Activated T-helper 1 cell treated with anti-CD3 and anti-CD28 coated beads, Interleukin-12 subunit alpha, Interleukin-12 subunit beta, Interleukin-2, Interleukin-4 antibody, amounts not matched to agents 30 ng/mL and 10 ng/mL and 1 ng/mL, durations not matched to agents 14 hours and 24 hours and 36 hours (primary cell): ENCODE data around the gene CAPN14. TPM values are rescaled to one million over a fixed set of nuclear protein-coding genes. Genes with fewer than 3 reads are reported as not detected.

Experiments
- DNase-seq: peaks from one replicate; pipeline ENCODE4 v3.0.0; 2021; ENCODE audit warnings: low spot score
- H3K27ac Mint-ChIP-seq: one replicate; pipeline ENCODE4 v1.8.0; 2021; ENCODE audit warnings: mild to moderate bottlenecking, mixed read lengths
- H3K27me3 Mint-ChIP-seq: one replicate; pipeline ENCODE4 v1.8.0; 2022; ENCODE audit warnings: mild to moderate bottlenecking, moderate library complexity, mixed read lengths; ENCODE audit not compliant: insufficient read depth
- H3K36me3 Mint-ChIP-seq: one replicate; pipeline ENCODE4 v1.8.0; 2021; ENCODE audit warnings: low read depth, mixed read lengths
- H3K4me1 Mint-ChIP-seq: one replicate; pipeline ENCODE4 v1.8.0; 2021; ENCODE audit warnings: low read depth, mixed read lengths
- H3K4me3 Mint-ChIP-seq: one replicate; pipeline ENCODE4 v1.8.0; 2021; ENCODE audit warnings: mild to moderate bottlenecking, moderate library complexity, mixed read lengths
- H3K9me3 Mint-ChIP-seq: one replicate; pipeline ENCODE4 v1.8.0; 2021; ENCODE audit warnings: mixed read lengths
- intact Hi-C: fragments of 100-400 bp; cut with micrococcal nuclease; formaldehyde crosslinking; loops from one replicate; pipeline ENCODE4 v1.15.1; 2024
- total RNA-seq: library from RNA; stranded (reverse); gene quantifications from 2 replicates; pipeline ENCODE4 v1.2.3, GENCODE V29; 2022

CAPN14 gene
- total RNA-seq, 1 donor from 2014 or later, result 0.18 TPM

- intact Hi-C loops, result no loop called here
- Mint-ChIP-seq H3K9me3 (no peaks in the 10 kb centered on the region), H3K27ac (no peak overlapping the region), H3K27me3 (no peaks in the 10 kb centered on the region), H3K36me3 (no peaks in the 10 kb centered on the region), H3K4me1 (peaks cover 22% of the 10 kb centered on the region), H3K4me3 (no peak overlapping the region)
- DNase-seq, result no peak
Observed at GRCh38 chr2:31238126-31238905, 21.0 kb upstream of the CAPN14 start.

DNA sequence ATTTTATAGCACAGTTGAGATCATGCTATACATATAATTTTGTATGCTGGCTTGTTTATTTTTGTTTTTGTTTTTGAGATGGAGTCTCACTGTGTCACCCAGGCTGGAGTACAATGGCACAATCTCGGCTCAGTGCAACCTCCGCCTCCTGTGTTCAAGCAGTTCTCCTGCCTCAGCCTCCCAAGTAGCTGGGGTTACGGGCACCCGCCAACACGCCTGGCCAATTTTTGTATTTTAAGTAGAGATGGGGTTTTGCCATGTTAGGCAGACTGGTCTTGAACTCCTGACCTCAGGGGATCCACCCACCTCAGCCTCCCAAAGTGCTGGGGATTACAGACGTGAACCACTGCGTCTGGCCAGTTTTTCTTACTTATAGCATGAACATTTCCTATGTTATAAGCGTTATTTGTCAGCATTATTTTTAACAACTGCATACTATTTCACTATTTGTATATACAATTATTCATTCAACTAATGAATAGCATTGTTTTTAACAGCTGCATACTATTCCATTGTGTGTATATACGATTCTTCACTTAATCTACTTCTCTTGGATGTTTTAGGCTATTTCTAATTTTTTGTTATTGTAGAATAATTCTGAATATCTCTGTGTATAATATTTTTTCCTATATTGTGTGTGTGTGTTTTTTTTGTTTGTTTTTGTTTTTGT lies 20.2 kb upstream of the CAPN14 start:
- Mint-ChIP-seq H3K36me3 (no peaks in the 10 kb centered on the region), H3K27ac (no peak overlapping the region), H3K4me3 (no peak overlapping the region), H3K4me1 (peaks cover 28% of the 10 kb centered on the region), H3K9me3 (no peaks in the 10 kb centered on the region), H3K27me3 (no peaks in the 10 kb centered on the region)
- intact Hi-C loops, result no loop called here
- DNase-seq, result no peak

- intact Hi-C loops, result no loop called here
- H3K27me3 Mint-ChIP-seq, result peaks cover 2% of the 10 kb centered on the region
- no peaks in the 10 kb centered on the region for H3K9me3 Mint-ChIP-seq
- no peak for DNase-seq
- H3K36me3 Mint-ChIP-seq, result no peaks in the 10 kb centered on the region
- peaks cover 20% of the 10 kb centered on the region for H3K4me1 Mint-ChIP-seq
- H3K27ac Mint-ChIP-seq, result no peak overlapping the region
- H3K4me3 Mint-ChIP-seq, result no peak overlapping the region
Observed at GRCh38 chr2:31236433-31237205, 19.3 kb upstream of the CAPN14 start.

DNA sequence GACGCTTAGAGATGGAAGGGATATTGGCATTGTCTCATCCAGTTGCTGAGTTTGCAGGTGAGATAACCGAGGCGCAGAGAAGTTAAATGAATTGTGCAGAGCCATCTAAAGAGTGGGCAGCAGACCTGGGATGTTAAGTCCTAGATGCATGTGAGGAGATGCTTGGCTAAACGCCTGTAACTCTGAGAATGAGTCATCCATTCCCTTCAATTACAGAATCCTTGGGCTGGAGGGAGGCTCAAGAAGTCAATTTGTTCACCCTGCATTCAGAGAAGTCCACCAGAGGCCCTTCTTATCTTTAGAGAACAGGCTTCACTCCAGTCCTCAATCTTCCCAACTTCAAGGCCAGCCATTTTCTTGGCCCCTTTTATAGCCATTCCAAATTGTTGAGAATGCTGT lies 18.2 kb upstream of the CAPN14 start:
- Mint-ChIP-seq H3K9me3 (no peaks in the 10 kb centered on the region), H3K36me3 (no peaks in the 10 kb centered on the region), H3K4me3 (peak overlapping the region; percentile 66), H3K27me3 (peaks cover 10% of the 10 kb centered on the region), H3K27ac (no peak overlapping the region), H3K4me1 (peaks cover 12% of the 10 kb centered on the region)
- DNase-seq, result no peak
- intact Hi-C loops, result no loop called here

GRCh38 chr2:31234683-31235503 lies 17.6 kb upstream of the CAPN14 start:
- DNase-seq, result no peak
- H3K36me3 Mint-ChIP-seq, result no peaks in the 10 kb centered on the region
- intact Hi-C loops, result loop anchor here (1.0 to 5.0 kb wide), 4 partner anchors 63 to 1088 kb away; partner anchors contain the start of gene YPEL5
- H3K4me3 Mint-ChIP-seq, result peak overlapping the region; percentile 66
- H3K27ac Mint-ChIP-seq, result no peak overlapping the region
- peaks cover 12% of the 10 kb centered on the region for H3K27me3 Mint-ChIP-seq
- no peaks in the 10 kb centered on the region for H3K9me3 Mint-ChIP-seq
- peaks cover 12% of the 10 kb centered on the region for H3K4me1 Mint-ChIP-seq

GRCh38 chr2:31233741-31234682 lies 16.7 kb upstream of the CAPN14 start, which contains the start of gene EHD3:
TSS of gene EHD3 (plus strand) at chr2:31234152. CDS start at chr2:31234622, 470 bp downstream.
- Mint-ChIP-seq H3K27me3 (peaks cover 13% of the 10 kb centered on the region), H3K4me1 (peaks cover 12% of the 10 kb centered on the region), H3K4me3 (peak within 1 kb of the TSS; percentile 75), H3K27ac (no peak within 1 kb of the TSS), H3K36me3 (no peaks in the 10 kb centered on the region), H3K9me3 (no peaks in the 10 kb centered on the region)
- peak; percentile 77 for DNase-seq
- intact Hi-C loops, result loop anchor here (1.0 to 5.0 kb wide), 6 partner anchors 62 to 1087 kb away; partner anchors contain the start of gene YPEL5

DNA sequence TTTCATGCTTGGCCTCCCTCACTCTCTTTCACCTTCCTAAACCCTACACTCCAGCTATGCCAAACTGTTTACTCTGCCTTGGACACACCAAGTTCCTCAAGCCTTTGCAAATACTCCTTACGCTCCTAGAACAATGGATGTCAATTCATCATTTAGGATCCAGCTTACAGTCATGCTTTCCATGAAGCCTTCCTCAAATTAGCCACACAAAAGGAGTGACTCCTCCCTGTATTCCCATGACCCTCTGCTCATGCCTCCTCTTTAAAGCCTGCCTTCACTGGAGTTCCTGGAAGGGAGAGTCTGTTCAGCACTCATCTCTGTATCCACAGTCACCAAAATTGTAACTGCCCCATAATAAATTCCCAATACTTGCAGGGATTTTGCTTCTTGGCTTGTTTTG lies 15.9 kb upstream of the CAPN14 start:
- H3K36me3 Mint-ChIP-seq, result no peaks in the 10 kb centered on the region

GRCh38 chr2:31232586-31232985 lies 15.3 kb upstream of the CAPN14 start:
- Mint-ChIP-seq H3K27me3 (peaks cover 17% of the 10 kb centered on the region), H3K4me1 (peaks cover 12% of the 10 kb centered on the region), H3K36me3 (no peaks in the 10 kb centered on the region), H3K4me3 (no peak overlapping the region), H3K9me3 (no peaks in the 10 kb centered on the region), H3K27ac (no peak overlapping the region)
- intact Hi-C loops, result loop anchor here (2.0 to 5.0 kb wide), 4 partner anchors 60 to 1085 kb away; partner anchors contain the start of gene YPEL5
- no peak for DNase-seq

More for the DNA sequence above, 15.9 kb upstream of the CAPN14 start:
- intact Hi-C loops, result loop anchor here (1.0 to 5.0 kb wide), 5 partner anchors 61 to 1086 kb away; partner anchors contain the start of gene YPEL5
- Mint-ChIP-seq H3K9me3 (no peaks in the 10 kb centered on the region), H3K4me1 (peaks cover 12% of the 10 kb centered on the region), H3K4me3 (peak overlapping the region; percentile 75), H3K27ac (no peak overlapping the region), H3K27me3 (peaks cover 17% of the 10 kb centered on the region)
- DNase-seq, result no peak

DNA sequence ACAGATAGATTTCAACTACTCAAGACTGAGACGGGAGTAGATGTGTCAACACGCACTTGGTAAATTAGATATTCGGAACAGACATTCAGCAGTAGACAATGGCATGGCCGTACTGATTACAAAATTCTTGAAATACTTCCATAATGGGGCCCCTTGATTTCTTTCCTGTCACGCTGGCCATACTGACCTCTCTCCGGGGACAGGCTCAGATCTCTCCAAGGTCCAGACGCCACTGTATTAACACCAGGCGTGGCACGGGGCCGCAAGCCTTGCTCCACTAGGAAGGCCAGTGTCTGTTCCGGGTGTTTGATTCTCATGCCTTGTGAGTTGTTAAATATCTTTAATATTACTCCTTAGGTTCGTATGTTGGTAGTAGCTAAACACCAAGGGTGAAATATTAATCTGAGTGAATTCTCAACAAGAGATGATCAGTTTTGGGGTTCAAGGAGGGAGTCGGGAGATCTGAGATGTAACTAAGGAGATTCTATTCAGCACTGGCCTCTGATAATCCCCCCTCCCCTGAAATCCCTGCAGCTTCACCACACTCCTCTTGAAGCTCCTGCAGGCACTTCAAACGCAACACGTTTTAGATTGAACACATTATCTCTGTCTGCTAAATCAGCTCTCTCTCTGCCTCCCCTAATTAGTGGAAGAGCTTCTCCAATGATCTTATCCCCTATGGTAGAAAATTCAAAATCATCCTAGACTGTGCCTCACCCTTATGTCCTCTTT lies 14.4 kb upstream of the CAPN14 start:
- no peak for DNase-seq
- H3K4me3 Mint-ChIP-seq, result no peak overlapping the region
- intact Hi-C loops, result loop anchor here (2.0 to 5.0 kb wide), 4 partner anchors 59 to 1084 kb away; partner anchors contain the start of gene YPEL5
- H3K27ac Mint-ChIP-seq, result no peak overlapping the region
- H3K36me3 Mint-ChIP-seq, result no peaks in the 10 kb centered on the region
- H3K4me1 Mint-ChIP-seq, result peaks cover 12% of the 10 kb centered on the region
- H3K9me3 Mint-ChIP-seq, result no peaks in the 10 kb centered on the region
- peaks cover 17% of the 10 kb centered on the region for H3K27me3 Mint-ChIP-seq

DNA sequence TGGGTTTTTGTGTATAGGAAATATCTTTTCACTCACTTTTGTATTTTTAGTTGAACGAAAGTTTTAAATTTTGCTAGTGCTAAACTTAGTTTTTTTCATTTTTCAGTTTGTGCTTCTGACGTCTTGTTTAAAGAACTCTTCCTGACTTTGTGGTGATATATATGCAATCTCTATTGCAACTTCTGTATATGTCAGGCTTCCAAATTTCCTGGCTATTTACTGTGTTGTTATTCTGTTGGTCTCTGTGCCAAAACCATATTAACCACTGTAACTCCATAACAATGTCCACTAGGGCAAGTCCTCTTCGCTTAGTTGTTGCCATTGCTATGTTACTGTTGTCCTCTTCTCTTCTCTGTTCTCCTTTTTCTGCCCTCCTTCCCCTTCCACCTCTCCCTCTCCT lies 13.4 kb upstream of the CAPN14 start:
- DNase-seq, result no peak
- no peaks in the 10 kb centered on the region for H3K9me3 Mint-ChIP-seq
- peaks cover 17% of the 10 kb centered on the region for H3K27me3 Mint-ChIP-seq
- H3K27ac Mint-ChIP-seq, result no peak overlapping the region
- intact Hi-C loops, result loop anchor here (5.0 kb wide), 3 partner anchors 58 to 1083 kb away; partner anchors contain the start of gene YPEL5
- peaks cover 12% of the 10 kb centered on the region for H3K4me1 Mint-ChIP-seq
- H3K36me3 Mint-ChIP-seq, result no peaks in the 10 kb centered on the region
- H3K4me3 Mint-ChIP-seq, result no peak overlapping the region

GRCh38 chr2:31228717-31229116 lies 11.4 kb upstream of the CAPN14 start:
- no peak overlapping the region for H3K27ac Mint-ChIP-seq
- H3K4me3 Mint-ChIP-seq, result no peak overlapping the region
- peaks cover 10% of the 10 kb centered on the region for H3K4me1 Mint-ChIP-seq
- no peaks in the 10 kb centered on the region for H3K36me3 Mint-ChIP-seq
- intact Hi-C loops, result no loop called here
- H3K27me3 Mint-ChIP-seq, result peaks cover 17% of the 10 kb centered on the region
- no peak for DNase-seq
- no peaks in the 10 kb centered on the region for H3K9me3 Mint-ChIP-seq
